CD4-positive, alpha-beta T cell treated with Interleukin-4 for 1 hour (primary cell): ENCODE measurements around the gene XYLT1.
A peak's percentile ranks its signal among the peaks of the same experiment; 100 is the strongest.

ENCODE experiments used
- DNase-seq, 2 donors: peaks; one replicate each; pipeline ENCODE4 v3.0.0-alpha.2; 2020 to 2022

The XYLT1 gene

GRCh38 chr16:17303101-17303500 lies 167.7 kb downstream of the XYLT1 start:
- peak in 1 of 2 donors; percentile 18 for DNase-seq

- DNase-seq: no peak
Observed at GRCh38 chr16:17302620-17303019, 168.1 kb downstream of the XYLT1 start.

- DNase-seq: no peak
Observed at GRCh38 chr16:17302214-17302613, 168.5 kb downstream of the XYLT1 start.

- DNase-seq: peak in 1 of 2 donors; percentile 79
Observed at GRCh38 chr16:17301593-17302135, 169.1 kb downstream of the XYLT1 start.

- no peak for DNase-seq
Observed at GRCh38 chr16:17301184-17301583, 169.6 kb downstream of the XYLT1 start.

- DNase-seq: no peak
Observed at GRCh38 chr16:17299790-17300189, 171.0 kb downstream of the XYLT1 start.

GRCh38 chr16:17298238-17298637 lies 172.5 kb downstream of the XYLT1 start:
- no peak for DNase-seq

GRCh38 chr16:17296431-17296830 lies 174.3 kb downstream of the XYLT1 start:
- no peak for DNase-seq

- no peak for DNase-seq
Observed at GRCh38 chr16:17295948-17296347, 174.8 kb downstream of the XYLT1 start.

GRCh38 chr16:17294856-17295255 lies 175.9 kb downstream of the XYLT1 start:
- DNase-seq: no peak

GRCh38 chr16:17293813-17294558 lies 176.8 kb downstream of the XYLT1 start:
- DNase-seq: no peak

GRCh38 chr16:17291289-17291688 lies 179.5 kb downstream of the XYLT1 start:
- DNase-seq: no peak

GRCh38 chr16:17289674-17290635 lies 180.8 kb downstream of the XYLT1 start:
- DNase-seq: no peak

- DNase-seq: no peak
Observed at GRCh38 chr16:17289050-17289449, 181.7 kb downstream of the XYLT1 start.

GRCh38 chr16:17287166-17287800 lies 183.5 kb downstream of the XYLT1 start:
- no peak for DNase-seq

GRCh38 chr16:17286443-17286842 lies 184.3 kb downstream of the XYLT1 start:
- no peak for DNase-seq

GRCh38 chr16:17283016-17283415 lies 187.7 kb downstream of the XYLT1 start:
- no peak for DNase-seq

GRCh38 chr16:17282247-17282646 lies 188.5 kb downstream of the XYLT1 start:
- DNase-seq: no peak

- DNase-seq: no peak
Observed at GRCh38 chr16:17281052-17281451, 189.7 kb downstream of the XYLT1 start.

GRCh38 chr16:17278988-17279387 lies 191.8 kb downstream of the XYLT1 start:
- DNase-seq: no peak

- DNase-seq: peak; percentile 18 to 28
Observed at GRCh38 chr16:17277981-17278381, 192.8 kb downstream of the XYLT1 start.

- DNase-seq: no peak
Observed at GRCh38 chr16:17276610-17277009, 194.2 kb downstream of the XYLT1 start.

GRCh38 chr16:17276010-17276530 lies 194.7 kb downstream of the XYLT1 start:
- no peak for DNase-seq
